Measurements from ENCODE around the gene PCDH9. TPM values are rescaled to one million over a fixed set of nuclear protein-coding genes. Genes with fewer than 3 reads are reported as not detected.

Gene PCDH9
- polyA plus RNA-seq, 3 donors: 0.03 TPM; not detected in 1

GRCh38 chr13:66543780-66544179, 686.4 kb downstream of the PCDH9 start:
- no peak overlapping the region for H3K4me3 ChIP-seq (replicated peaks in 1 of 3; ENCODE audit: low read depth in 2 of 3, low read length in 3 of 3)
- no peaks in the 10 kb centered on the region for H3K36me3 ChIP-seq (replicated peaks in 1 of 2; ENCODE audit: control insufficient read depth in 1 of 2, insufficient read depth in 2 of 2, low read length in 2 of 2)
- DNase-seq: no peak
- no peak overlapping the region for H3K27ac ChIP-seq (ENCODE audit: low read depth in 1 of 2, low read length in 2 of 2)
- H3K9me3 ChIP-seq (replicated peaks in 1 of 2; ENCODE audit: control insufficient read depth in 1 of 2, insufficient read depth in 1 of 2, low read length in 2 of 2): no peaks in the 10 kb centered on the region
- H3K27me3 Mint-ChIP-seq (ENCODE audit: low read depth in 3 of 3): no peaks in the 10 kb centered on the region
- no peak overlapping the region for H3K9ac ChIP-seq (ENCODE audit: insufficient read depth, low read length, poor library complexity, severe bottlenecking)
- H3K4me1 Mint-ChIP-seq: no peaks in the 10 kb centered on the region
- H3K36me3 Mint-ChIP-seq: no peaks in the 10 kb centered on the region
- WGBS (ENCODE audit: insufficient coverage): no CpG with 5 or more reads among the region's 1 CpG
- no peaks in the 10 kb centered on the region for H3K4me1 ChIP-seq (ENCODE audit: control insufficient read depth in 1 of 2, insufficient read depth in 2 of 2, low read length in 2 of 2)
- H3K4me2 ChIP-seq (replicated peaks; ENCODE audit: extremely low read depth, low read length, poor library complexity, severe bottlenecking): no peak overlapping the region
- H4K20me1 ChIP-seq (ENCODE audit: insufficient read depth, low read length): no peaks in the 10 kb centered on the region
- no peak overlapping the region for H3K27ac Mint-ChIP-seq
- no peaks in the 10 kb centered on the region for H3K27me3 ChIP-seq (ENCODE audit: control insufficient read depth in 2 of 2, insufficient read depth in 2 of 2, low read length in 2 of 2)
- no peaks in the 10 kb centered on the region for H3K79me2 ChIP-seq (ENCODE audit: insufficient read depth, low read length)
- TF ChIP-seq CTCF (IDR thresholded peaks at IDR 0.05): no peak
- intact Hi-C loops (cut with micrococcal nuclease): no loop called here
- no peak overlapping the region for H2AFZ ChIP-seq (ENCODE audit: insufficient read depth, low read depth, low read length, poor library complexity, severe bottlenecking)
- H3K9me3 Mint-ChIP-seq: peaks cover 0 to 4% (median 2%) of the 10 kb centered on the region in 7 donors
- no peak overlapping the region for H3K4me3 Mint-ChIP-seq

GRCh38 chr13:66537417-66537816, 692.7 kb downstream of the PCDH9 start:
- H3K4me2 ChIP-seq (replicated peaks; ENCODE audit: extremely low read depth, low read length, poor library complexity, severe bottlenecking): no peak overlapping the region
- H3K27ac Mint-ChIP-seq: no peak overlapping the region

More at GRCh38 chr13:66537417-66537816, 692.7 kb downstream of the PCDH9 start:
- no peak overlapping the region for H2AFZ ChIP-seq (ENCODE audit: insufficient read depth, low read depth, low read length, poor library complexity, severe bottlenecking)
- no peaks in the 10 kb centered on the region for H3K36me3 ChIP-seq (replicated peaks in 1 of 2; ENCODE audit: control insufficient read depth in 1 of 2, insufficient read depth in 2 of 2, low read length in 2 of 2)
- H3K27ac ChIP-seq (ENCODE audit: low read depth in 1 of 2, low read length in 2 of 2): no peak overlapping the region
- intact Hi-C loops (cut with micrococcal nuclease): no loop called here
- H3K9ac ChIP-seq (ENCODE audit: insufficient read depth, low read length, poor library complexity, severe bottlenecking): no peak overlapping the region
- no peak for TF ChIP-seq CTCF (IDR thresholded peaks at IDR 0.05)
- Mint-ChIP-seq H3K4me1 (no peaks in the 10 kb centered on the region), H3K4me3 (no peak overlapping the region), H3K9me3 (peaks cover 0 to 6% (median 2%) of the 10 kb centered on the region in 7 donors), H3K27me3 (ENCODE audit: low read depth in 3 of 3) (no peaks in the 10 kb centered on the region), H3K36me3 (no peaks in the 10 kb centered on the region)
- DNase-seq: no peak
- H3K4me1 ChIP-seq (ENCODE audit: control insufficient read depth in 1 of 2, insufficient read depth in 2 of 2, low read length in 2 of 2): no peaks in the 10 kb centered on the region
- no peaks in the 10 kb centered on the region for H3K79me2 ChIP-seq (ENCODE audit: insufficient read depth, low read length)
- no peaks in the 10 kb centered on the region for H4K20me1 ChIP-seq (ENCODE audit: insufficient read depth, low read length)
- no peaks in the 10 kb centered on the region for H3K27me3 ChIP-seq (ENCODE audit: control insufficient read depth in 2 of 2, insufficient read depth in 2 of 2, low read length in 2 of 2)
- H3K4me3 ChIP-seq (replicated peaks in 1 of 3; ENCODE audit: low read depth in 2 of 3, low read length in 3 of 3): no peak overlapping the region
- no CpG with 5 or more reads among the region's 1 CpG for WGBS (ENCODE audit: insufficient coverage)
- no peaks in the 10 kb centered on the region for H3K9me3 ChIP-seq (replicated peaks in 1 of 2; ENCODE audit: control insufficient read depth in 1 of 2, insufficient read depth in 1 of 2, low read length in 2 of 2)
